KMS-11 (cell line): ENCODE data around the gene MAGI2.

Experiments used
- H2AFZ ChIP-seq: fragments of 200-600 bp; sonication (generic); 2 replicates; pipeline ENCODE4 v1.6.1; 2016; ENCODE audit warnings: antibody characterized with exemption, mixed run types, low read depth
- H3K27ac ChIP-seq: fragments of 200-600 bp; sonication (generic); 2 replicates; pipeline ENCODE4 v1.6.1; 2016; ENCODE audit warnings: mild to moderate bottlenecking, mixed run types
- H3K27me3 ChIP-seq: fragments of 200-600 bp; sonication (generic); 2 replicates; pipeline ENCODE4 v1.6.1; 2017; ENCODE audit warnings: mild to moderate bottlenecking, low read depth, mixed run types, moderate library complexity; ENCODE audit not compliant: insufficient read depth
- H3K36me3 ChIP-seq: fragments of 200-600 bp; sonication (generic); 2 replicates; pipeline ENCODE4 v1.6.1; 2017; ENCODE audit warnings: mild to moderate bottlenecking, mixed run types; ENCODE audit not compliant: insufficient read depth
- H3K4me1 ChIP-seq: fragments of 200-600 bp; sonication (generic); 2 replicates; pipeline ENCODE4 v1.6.1; 2016; ENCODE audit warnings: mild to moderate bottlenecking, low read depth, mixed run types; ENCODE audit not compliant: poor library complexity, severe bottlenecking
- H3K4me2 ChIP-seq: fragments of 200-600 bp; sonication (generic); 2 replicates; pipeline ENCODE4 v1.7.0; 2016; ENCODE audit warnings: mild to moderate bottlenecking, mixed run types
- H3K4me3 ChIP-seq: fragments of 200-600 bp; sonication (generic); IDR thresholded peaks from 2 replicates; pipeline ENCODE4 v1.6.1; 2017; ENCODE audit warnings: low read depth, low read length, mixed read lengths; ENCODE audit not compliant: insufficient read depth
- H3K79me2 ChIP-seq: fragments of 200-600 bp; sonication (generic); 2 replicates; pipeline ENCODE4 v1.6.1; 2016; ENCODE audit warnings: low read depth, mixed run types; ENCODE audit not compliant: insufficient read depth
- H3K9ac ChIP-seq: fragments of 200-600 bp; sonication (generic); 2 replicates; pipeline ENCODE4 v1.6.1; 2016; ENCODE audit warnings: mild to moderate bottlenecking, mixed run types
- H4K20me1 ChIP-seq: fragments of 200-600 bp; sonication (generic); 2 replicates; pipeline ENCODE4 v1.6.1; 2016; ENCODE audit warnings: mild to moderate bottlenecking, mixed run types; ENCODE audit not compliant: insufficient read depth
- CTCF ChIP-seq: fragments of 200-600 bp; sonication (generic); conservative IDR thresholded peaks from 2 replicates; pipeline ENCODE4 v1.6.1; 2017; ENCODE audit warnings: low read depth, mild to moderate bottlenecking, antibody characterized with exemption, low read length, moderate library complexity, mixed read lengths

Gene MAGI2

DNA sequence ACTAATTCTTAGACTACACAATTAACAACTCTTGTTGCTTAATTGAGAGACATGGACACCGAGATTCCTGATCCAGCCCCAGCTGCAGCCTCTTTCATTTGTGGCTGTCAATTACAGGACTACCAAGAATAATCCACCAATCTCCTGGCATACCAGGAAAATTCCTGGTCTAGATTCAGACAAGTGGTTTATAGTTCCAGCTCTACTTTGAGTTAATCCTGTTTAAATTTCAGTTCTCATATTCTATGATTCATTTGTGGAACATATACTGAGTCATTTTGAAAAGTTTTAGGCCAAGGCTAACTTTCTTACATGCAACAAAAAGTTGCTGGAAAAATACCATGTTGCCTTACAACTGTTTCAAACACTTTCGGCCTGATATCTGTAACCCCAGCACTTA, 253.5 kb downstream of the MAGI2 start:
- Histone ChIP-seq H3K4me3 (no peak overlapping the region), H4K20me1 (no peaks in the 10 kb centered on the region), H3K9ac (no peak overlapping the region), H3K79me2 (no peaks in the 10 kb centered on the region), H2AFZ (no peak overlapping the region), H3K27me3 (no peaks in the 10 kb centered on the region), H3K27ac (no peak overlapping the region), H3K36me3 (no peaks in the 10 kb centered on the region), H3K4me2 (no peak overlapping the region), H3K4me1 (peaks cover 3% of the 10 kb centered on the region)
- TF ChIP-seq CTCF: no peak

DNA sequence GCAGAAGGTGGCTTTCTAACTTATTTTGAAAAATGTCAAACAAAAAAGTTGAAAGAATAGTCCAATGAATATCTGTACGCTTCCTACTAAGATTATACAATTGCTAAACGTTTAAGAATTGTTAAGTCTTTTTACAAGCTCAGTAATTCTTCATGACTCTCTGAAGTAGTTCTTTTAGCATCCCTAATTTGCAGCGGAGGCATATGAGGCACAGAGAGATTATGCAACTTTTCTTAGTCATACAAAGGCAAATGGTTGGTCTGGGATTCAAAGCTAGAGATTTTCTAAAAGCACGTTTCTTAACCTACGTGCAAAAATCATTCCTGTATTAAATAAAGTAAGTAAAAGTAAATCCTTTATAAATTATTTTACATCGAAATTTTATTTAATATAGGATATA, 254.2 kb downstream of the MAGI2 start:
- no peak overlapping the region for H3K4me3 ChIP-seq
- no peak for TF ChIP-seq CTCF
- no peaks in the 10 kb centered on the region for H3K36me3 ChIP-seq
- peaks cover 3% of the 10 kb centered on the region for H3K4me1 ChIP-seq
- H4K20me1 ChIP-seq: no peaks in the 10 kb centered on the region
- no peak overlapping the region for H3K27ac ChIP-seq
- no peak overlapping the region for H3K4me2 ChIP-seq
- H3K27me3 ChIP-seq: no peaks in the 10 kb centered on the region
- H2AFZ ChIP-seq: no peak overlapping the region
- no peak overlapping the region for H3K9ac ChIP-seq
- no peaks in the 10 kb centered on the region for H3K79me2 ChIP-seq

DNA sequence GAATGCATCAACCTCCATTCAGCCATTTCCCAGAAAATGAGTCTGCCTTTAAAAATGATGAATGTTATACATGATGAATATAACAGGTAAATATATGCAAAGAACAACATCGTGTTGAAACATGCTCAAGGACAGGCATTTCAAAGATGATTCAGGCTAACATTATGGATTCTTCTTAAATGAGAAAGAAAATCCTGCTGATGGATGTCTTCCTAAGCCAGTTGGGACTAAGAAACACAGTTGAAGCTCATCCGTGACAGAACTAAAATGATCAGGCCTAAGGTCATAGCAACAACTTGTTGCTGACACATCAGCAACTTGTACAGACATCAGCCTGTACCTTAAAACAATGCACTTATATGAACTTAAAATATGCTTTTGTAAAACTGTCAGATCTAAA, 267.9 kb downstream of the MAGI2 start:
- Histone ChIP-seq H3K36me3 (no peaks in the 10 kb centered on the region), H2AFZ (no peak overlapping the region), H3K27me3 (no peaks in the 10 kb centered on the region), H3K4me3 (no peak overlapping the region), H3K9ac (no peak overlapping the region), H3K79me2 (no peaks in the 10 kb centered on the region), H3K27ac (no peak overlapping the region), H4K20me1 (no peaks in the 10 kb centered on the region), H3K4me1 (no peaks in the 10 kb centered on the region), H3K4me2 (no peak overlapping the region)
- TF ChIP-seq CTCF: no peak

DNA sequence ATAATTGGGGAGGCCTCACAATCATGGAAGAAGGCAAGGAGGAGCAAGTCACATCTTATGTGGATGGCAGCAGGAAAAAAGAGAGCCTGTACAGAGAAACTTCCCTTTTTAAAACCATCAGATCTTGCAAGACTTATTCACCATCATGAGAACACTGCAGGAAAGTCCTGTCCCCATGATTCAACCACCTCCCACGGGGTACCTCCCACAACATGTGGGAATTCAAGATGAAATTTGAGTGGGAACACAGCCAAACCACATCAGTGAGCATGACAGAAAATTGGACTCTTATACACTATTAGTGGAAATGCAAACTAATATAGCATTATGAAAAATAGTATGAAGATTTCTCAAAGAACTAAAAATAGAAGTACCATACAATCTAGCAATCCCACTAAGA, 271.2 kb downstream of the MAGI2 start:
- Histone ChIP-seq H2AFZ (no peak overlapping the region), H3K27ac (no peak overlapping the region), H3K4me1 (no peaks in the 10 kb centered on the region), H3K79me2 (no peaks in the 10 kb centered on the region), H4K20me1 (no peaks in the 10 kb centered on the region), H3K27me3 (no peaks in the 10 kb centered on the region), H3K9ac (no peak overlapping the region), H3K4me3 (no peak overlapping the region), H3K36me3 (no peaks in the 10 kb centered on the region), H3K4me2 (no peak overlapping the region)
- TF ChIP-seq CTCF: no peak

DNA sequence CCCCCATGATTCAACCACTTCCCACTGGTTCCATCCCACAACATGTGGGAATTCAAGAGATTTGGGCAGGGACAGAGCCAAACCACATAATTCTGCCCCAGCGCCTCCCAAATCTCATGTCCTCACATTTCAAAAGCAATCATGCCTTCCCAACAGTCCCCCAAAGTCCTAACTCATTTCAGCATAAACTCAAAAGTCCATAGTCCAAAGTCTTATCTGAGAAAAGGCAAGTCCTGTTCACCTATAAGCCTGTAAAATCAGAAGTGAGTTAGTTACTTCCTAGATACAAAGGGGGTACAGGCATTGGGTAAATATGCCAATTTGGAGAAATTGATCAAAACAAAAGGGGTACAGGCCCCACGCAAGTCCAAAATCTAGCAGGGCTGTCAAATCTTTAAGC, 272.9 kb downstream of the MAGI2 start:
- H3K9ac ChIP-seq: no peak overlapping the region
- no peak for TF ChIP-seq CTCF

More for the DNA sequence above, 272.9 kb downstream of the MAGI2 start:
- H2AFZ ChIP-seq: no peak overlapping the region
- H3K4me2 ChIP-seq: no peak overlapping the region
- no peak overlapping the region for H3K4me3 ChIP-seq
- no peaks in the 10 kb centered on the region for H3K27me3 ChIP-seq
- H4K20me1 ChIP-seq: no peaks in the 10 kb centered on the region
- H3K27ac ChIP-seq: no peak overlapping the region
- H3K79me2 ChIP-seq: no peaks in the 10 kb centered on the region
- no peaks in the 10 kb centered on the region for H3K36me3 ChIP-seq
- H3K4me1 ChIP-seq: no peaks in the 10 kb centered on the region
